ENCODE measurements around the gene SIGLEC1. TPM values are rescaled to one million over a fixed set of nuclear protein-coding genes. Genes with fewer than 3 reads are reported as not detected.

SIGLEC1 gene
- total RNA-seq, 1 experiment from 2014 or later: not detected

DNA sequence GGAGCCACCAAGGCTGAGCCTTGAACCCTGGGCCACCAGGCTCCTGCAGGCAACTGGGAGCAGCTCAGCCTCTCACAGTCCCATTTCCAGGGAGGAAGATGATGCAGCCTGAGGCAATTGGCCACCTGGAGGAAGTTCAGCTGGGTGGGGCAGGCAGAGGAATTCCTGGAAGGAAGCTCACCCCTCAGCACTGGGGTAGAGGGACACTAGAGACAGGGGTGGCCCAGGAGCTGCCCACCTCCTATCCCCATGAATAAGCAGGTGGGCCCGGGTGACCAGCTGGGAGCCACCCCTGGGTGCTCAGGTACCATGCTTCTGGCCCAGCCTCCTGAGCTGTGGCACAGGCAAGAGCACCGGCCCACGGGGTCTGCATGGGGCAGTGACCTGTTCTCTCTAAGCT, 16.5 kb upstream of the SIGLEC1 start:
- DNase-seq (ENCODE audit: low spot score): peak; percentile 28

DNA sequence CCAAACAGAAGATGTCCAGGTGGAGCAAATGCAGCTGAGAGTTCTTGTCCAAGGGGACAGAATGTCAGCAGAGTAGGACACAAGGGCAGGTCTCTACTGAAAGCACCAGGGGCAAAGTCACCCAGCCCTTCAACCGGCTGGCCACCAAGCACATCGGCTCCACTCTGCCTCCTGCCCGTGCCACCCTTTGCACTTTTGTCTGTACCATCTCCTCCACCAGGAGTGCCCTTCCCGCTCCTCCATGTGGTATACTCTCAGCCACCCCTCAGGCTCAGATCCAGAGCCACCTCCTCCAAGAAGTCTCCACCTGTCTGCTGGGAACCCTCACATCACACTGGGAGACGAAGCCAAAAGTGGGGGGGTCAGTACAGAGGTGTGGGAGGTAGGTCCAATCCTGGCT, 16.0 kb upstream of the SIGLEC1 start:
- no peak for DNase-seq (ENCODE audit: low spot score)

DNA sequence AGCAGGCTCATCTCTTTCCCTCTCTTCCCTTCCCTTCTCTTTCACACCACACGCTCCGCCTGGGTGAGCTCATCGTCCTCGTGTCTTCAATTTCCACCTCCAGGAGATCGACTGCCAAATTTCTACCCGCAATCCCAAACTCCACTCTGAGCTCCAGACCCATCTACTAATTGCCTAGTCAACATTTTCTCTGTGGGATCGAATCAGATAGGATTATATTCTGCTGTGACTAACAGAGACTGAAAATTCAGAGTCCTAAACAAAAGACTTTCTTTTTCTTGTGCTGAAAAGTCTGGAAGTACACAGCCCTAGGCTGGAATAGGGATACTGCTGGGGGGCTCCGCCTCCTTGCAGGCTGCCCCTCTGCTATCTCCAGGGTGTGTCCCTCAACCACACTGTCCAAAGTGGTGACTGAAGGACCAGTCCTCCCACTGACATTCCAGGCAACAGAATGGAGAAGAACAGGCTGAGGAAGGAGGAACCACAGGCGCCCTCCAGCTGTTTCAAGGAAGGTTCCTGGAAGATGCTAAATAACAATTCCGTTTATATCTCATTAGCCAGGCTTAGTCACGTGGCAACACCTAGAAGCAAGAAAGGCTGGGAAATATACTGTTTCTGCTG, 15.1 kb upstream of the SIGLEC1 start:
- peak; percentile 57 for DNase-seq (ENCODE audit: low spot score)

DNA sequence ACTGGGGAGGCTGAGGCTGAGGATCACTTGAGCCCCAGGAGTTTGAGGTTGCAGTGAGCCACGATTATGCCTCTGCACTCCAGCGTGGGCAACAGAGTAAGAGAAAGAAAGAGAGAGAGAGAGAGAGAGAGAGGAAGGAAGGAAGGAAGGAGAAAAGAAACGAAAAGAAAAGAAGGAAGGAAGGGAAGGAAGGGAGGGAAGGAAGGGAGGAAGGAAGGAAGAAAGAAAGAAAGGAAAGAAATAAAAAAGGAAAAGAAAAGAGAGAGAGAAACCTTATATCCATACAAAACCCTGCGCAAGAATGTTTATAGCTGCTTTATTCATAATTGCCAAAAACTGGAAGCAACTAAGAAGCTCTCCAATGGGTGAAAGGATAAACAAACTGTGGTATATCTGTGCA, 12.0 kb upstream of the SIGLEC1 start:
- DNase-seq (ENCODE audit: low spot score): no peak

DNA sequence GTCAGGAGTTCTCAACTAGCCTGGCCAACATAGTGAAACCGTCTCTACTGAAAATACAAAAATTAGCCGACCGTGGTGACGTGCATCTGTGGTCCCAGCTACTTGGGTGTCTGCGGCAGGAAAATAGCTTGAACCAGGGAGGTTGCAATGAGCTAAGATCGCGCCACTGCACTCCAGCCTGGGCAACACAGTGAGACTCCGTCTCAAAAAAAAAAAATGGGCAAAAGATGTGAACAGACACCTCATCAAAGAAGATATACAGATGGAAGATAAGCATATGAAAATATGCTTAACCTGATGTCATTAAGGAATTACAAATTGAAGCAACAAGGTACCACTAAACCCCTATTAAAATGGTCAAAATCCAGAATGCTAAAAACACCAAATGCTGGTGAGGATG, 10.9 kb upstream of the SIGLEC1 start:
- DNase-seq (ENCODE audit: low spot score): no peak

DNA sequence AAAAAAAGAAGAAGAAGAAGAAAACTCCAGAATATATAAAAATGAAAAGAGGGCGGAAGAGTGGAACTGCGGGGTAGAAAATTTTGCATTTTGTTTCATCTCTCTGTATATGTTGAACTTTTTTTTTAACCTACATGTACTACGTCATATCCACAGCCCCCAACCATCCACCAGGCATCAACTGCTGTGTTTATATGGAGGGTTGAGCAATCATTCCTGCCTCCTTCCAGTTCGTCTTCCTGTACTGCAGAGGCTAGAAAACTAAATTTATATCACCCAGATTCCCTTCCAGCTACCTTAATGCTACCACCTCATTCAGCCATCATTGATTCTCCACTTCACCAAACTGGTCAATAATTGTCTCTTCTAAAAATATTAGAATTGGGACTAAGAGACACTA, 9.5 kb upstream of the SIGLEC1 start:
- no peak for DNase-seq (ENCODE audit: low spot score)

DNA sequence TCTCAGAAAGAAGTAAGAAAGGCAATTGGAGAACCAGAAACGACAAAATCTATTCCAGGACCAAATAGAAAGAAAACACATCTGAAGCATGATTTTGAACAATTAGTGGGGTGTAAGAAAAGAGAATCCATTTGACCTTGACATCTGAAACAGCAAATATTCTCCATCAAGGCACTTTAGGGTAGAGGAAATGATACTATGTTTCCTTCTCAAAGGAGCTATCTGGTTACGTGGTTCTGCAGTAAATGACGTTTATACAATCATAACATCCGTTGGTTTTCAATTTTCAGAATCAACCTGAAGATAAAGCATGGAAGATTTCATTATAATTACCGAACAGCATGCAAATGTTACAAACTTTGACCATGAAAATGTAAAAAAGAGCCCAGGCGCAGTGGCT, 8.2 kb upstream of the SIGLEC1 start:
- DNase-seq (ENCODE audit: low spot score): no peak

DNA sequence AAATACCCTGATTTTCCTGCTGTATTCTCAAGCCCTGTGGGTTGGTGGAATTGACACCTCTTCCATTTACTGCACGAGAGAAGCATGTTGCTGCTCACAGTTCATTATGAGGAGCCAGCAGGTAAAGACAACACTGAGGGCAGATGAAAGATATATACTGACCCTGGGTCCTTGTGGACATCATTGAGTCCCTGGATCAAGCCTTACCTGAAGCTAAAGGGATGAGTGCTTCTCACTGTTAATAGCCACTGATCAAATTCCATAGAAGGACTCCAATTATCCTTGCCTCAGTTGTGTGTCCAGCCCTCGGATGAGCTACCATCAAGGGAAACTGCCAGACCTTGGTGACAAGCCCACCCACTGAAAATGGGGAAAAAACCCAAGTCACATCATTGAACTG, 7.7 kb upstream of the SIGLEC1 start:
- no peak for DNase-seq (ENCODE audit: low spot score)

DNA sequence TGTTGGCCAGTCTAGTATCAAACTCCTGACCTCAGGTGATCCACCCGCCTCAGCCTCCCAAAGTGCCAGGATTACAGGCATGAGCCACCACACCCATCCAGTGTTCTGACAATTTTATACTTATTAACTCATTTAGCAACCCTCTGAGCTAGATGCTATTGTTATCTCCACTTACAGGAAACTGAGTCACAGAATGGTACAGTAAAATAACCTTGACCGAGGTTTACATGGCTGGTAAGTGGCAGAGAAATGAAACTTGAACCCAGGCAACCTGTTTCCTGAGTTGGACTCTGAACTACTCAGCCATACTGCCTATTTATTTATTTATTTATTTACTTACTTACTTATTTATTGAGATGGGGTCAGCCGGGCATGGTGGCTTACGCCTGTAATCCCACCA, 6.6 kb upstream of the SIGLEC1 start:
- no peak for DNase-seq (ENCODE audit: low spot score)

DNA sequence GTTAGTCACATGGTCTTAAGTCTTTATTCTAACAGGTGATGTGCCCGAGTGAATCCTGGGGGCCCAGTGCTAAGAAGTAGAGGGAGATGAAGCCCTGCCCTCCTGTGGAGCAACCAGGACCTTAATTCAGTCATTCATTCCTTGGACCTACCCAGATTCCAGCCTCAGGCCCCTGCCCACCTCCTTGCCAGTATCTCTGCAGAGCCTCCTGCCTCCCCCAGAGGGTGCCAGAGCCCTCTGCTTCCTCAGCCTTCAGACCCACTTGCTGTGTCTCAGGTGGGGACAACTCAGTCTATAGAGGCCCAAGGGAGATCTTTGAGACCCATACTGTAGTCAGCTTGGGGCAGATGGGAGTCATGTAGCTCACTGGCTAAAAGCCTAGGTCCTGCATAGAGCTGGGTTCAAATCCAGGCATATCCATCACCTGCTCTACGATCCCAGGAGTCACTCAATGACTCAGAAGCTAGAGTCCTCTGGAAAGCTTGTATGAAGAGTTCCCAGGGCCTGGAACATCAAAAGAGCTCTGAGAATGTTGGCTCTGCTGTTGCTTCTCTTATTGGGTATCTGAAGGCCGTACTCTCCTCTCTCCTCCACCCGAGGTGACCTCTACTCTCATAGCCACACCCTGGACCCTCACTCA, 3.9 kb upstream of the SIGLEC1 start:
- DNase-seq (ENCODE audit: low spot score): peak; percentile 42

DNA sequence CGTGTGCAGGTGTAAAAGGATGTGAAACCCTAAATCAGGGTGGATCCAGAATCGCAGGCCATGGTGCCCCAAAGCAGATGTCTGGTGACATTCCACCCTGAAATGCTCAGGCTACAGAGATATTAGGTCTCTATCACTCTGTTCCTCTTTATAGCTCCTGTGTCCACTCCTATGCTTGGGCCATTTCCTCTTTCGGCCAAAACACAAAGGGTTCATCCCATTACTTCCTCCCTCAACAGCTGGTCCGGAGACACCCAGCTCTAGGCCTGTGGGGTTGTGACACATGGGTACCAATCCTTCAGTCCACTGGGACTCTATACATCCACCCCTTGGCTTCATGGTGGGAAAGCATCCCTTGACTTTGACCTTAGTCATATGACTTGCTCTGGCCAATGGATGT, 1.7 kb upstream of the SIGLEC1 start:
- no peak for DNase-seq (ENCODE audit: low spot score)

DNA sequence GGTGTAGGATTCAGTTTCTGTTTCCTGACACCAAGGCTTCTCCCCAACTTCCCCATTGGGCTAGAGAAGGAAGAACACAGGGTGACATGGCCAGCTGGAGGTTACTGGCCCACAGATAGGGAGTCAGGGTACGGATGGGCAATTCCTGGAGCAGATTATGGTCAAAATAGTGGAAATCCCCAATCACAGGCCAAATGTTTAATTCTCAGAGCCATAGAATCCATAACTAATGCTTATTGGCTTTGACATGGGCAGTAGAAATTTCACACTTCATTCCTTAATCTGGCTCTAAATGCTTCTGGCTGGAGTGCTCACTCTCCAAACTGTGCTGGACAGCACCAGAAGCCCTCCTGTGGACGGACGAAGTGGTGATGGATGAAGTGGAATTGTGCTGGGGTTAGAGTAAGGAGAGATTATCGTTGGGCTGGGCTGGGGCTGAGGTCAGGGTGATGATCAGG, 887 bp downstream of the SIGLEC1 start:
- no peak for DNase-seq (ENCODE audit: low spot score)

DNA sequence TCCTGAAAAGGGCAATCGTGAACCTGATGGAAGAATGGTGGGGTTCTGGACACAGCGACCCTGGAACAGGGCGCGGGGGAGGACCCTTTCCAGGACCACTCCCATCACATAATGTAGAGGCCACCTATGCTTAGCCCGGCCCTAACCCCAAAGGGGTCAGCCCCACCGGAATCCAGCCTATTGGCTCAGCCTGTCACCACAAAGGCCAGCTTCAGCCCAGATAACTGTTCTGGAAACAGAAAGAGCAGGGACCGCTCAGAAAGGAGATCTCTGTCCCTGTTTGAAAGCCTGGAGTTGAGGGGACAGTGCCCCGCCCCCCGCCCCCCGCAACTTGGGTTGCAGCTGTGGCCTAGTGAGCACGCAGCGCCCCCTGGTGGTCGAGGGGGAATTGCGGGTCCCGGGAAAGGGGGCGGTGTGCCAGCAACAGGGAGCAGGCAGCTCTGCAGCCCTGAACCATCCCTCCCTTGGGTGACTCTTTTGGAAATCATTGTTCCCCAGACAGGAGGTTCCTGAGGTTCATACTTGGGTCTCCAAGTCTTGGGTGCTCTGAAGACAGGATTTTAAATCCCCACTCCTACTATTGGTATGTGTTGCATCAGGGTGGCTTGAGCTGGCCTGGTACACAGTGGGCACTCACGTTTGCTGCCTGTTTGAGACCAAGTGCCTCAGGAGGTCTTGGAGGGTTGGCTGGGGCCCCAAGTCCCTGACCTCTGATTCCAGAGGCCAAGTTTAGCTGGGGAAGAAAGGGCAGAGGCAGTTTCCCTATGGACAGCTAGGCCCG, 1.5 kb downstream of the SIGLEC1 start:
- peak; percentile 48 for DNase-seq (ENCODE audit: low spot score)

DNA sequence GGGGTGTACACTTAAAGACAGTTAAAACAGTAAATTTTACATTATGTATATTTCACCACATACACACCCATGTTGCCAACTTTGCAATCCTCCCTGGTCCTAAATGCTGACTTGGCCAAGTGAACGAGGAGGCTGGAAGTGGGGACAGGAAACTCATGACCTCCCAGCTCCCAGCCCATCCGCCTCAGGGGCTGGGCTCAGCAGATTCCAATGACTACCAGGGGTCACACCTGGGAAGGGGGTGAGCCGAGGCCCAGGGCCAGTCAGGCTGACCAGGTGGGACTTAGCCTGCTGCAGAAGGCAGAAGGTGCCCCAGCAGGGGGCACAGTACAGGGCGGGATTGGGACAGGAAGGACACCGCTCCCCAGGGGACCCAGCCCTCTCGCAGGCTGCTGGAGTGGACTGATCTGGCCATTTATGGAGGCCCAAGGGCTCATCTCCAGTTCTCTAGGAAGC, 2.4 kb downstream of the SIGLEC1 start:
- no peak for DNase-seq (ENCODE audit: low spot score)

DNA sequence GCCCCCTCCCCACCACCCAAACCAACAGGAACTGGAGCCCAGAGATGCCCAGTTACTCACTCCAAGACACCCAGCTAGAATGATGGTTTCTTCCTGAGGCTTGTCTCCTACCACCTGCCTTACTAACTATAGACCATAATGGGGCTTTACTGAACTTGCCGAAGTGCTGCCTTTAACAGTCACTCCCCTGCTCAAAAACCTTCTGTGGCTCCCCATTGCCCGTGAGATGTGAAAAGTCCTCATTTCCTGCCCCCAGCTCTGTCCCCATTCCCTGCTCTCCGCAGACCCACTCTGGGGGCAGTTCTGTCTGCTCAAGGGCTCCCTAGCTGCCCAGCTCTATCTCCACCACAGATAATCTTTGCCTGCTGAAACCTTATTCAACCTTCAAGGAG, 4.9 kb downstream of the SIGLEC1 start:
- DNase-seq (ENCODE audit: low spot score): no peak

DNA sequence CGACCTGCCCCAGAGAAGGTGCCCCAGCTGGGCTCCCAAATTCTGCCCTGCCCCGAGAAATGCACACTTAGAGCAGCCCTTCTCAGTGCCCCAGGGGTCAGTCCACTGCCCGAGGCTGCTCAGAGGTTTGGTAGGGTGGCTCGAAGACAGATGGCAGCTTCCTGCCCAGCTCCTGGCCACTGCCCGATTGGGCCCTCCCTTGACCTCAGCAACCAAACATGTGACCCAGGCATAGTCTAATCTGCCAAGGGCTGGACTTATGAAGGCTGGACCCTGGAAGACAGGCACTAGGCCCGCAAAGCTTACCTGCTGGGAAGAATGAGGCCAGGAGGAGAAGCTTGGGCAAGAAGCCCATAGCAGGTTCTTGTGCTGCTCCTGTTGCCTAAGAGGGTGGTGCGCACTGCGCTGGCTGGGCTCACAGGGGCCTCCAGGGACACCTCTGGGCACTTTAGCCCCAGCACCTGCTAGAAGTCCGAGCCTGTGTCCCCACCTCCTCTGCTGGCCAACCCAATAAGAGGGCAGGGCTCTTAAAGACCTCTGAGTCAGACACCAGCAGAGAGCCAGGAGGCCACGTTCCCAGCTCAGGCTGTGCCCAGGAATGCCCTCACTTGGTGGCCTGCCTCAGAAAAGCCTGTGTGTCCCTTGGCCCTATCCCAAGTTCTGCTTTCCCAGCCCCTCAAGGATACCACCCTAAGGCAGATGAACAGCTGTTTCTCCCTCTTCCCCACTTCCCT, 5.5 kb downstream of the SIGLEC1 start:
- DNase-seq (ENCODE audit: low spot score): peak; percentile 55

DNA sequence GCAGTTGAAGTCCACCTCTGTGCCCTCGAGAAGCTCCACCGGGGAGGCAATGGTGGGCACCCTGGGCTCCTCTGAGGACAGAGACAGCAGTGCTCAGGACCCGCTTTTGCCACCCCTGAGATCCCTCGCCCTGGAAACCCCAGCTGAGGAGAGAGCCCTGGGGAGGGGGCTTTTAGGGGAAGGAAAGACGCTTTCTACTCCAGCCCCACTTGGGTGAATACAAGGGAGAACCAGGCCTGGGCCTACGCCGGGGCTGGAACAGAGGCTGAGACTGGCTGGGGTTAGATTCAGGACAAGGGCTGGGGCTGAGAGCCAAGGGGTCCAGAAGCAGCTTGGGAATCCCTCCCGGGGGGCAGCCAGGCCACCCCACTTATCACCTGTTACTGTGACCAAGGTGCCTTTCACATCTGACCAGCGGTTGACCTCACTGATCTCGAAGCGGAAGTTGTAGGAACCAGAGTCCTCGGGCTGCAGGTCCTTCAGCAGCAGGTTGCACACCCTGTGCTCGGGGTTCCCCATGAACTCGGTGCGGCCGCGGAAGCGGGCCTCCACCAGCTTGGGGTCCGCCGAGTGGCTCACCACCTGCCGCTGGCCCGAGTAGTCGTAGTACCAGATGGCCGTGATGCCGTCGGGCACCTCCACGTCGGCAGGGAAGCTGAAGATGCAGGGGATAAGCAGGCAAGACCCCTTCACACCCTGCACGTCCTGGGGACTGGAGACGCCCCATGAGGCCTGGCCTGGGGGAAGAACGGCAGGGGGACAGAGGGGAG, 6.2 kb downstream of the SIGLEC1 start:
- no peak for DNase-seq (ENCODE audit: low spot score)

DNA sequence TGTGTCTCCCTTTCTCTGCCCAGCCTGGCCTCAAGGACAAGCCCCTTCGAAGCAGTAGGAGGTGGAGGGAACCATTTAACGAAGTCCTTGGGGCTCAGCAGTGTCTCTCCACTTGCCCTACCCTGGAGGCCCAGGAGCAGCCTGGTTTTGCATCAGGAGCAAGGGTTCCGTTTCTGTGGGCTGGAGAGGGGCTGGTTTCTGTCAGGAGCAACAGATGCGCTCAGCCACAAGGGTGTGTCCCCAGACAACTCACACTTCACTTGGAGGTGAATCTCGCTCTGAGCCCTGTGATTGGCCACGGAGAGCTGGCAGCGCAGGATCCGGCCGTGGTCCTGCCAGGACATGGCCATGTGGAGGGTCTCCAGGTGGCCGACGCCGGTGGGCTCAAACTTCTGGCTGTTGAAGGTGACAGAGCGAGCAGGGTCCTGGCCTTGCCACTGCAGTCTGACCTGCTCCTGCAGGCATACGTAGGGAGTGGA, 6.9 kb downstream of the SIGLEC1 start:
- no peak for DNase-seq (ENCODE audit: low spot score)

DNA sequence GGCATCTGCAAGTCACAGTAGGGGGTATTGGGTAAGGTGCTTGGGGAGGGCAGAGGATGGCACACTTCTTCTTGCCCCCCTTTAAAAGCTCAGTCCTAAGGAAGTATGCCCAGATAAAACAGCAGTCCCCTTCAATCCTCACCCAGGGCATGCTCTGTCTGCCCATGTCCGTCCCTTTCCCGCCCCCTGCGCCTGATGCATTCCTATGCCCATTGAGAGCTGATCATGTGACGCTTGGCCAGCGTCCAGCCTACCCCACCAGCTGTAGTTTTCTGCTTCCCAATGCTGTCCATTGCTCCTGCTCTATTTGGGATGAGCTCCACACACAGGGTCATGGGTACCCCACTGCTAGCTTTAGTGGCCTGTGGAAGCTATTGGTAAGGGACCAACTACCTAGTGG, 8.3 kb downstream of the SIGLEC1 start:
- no peak for DNase-seq (ENCODE audit: low spot score)

DNA sequence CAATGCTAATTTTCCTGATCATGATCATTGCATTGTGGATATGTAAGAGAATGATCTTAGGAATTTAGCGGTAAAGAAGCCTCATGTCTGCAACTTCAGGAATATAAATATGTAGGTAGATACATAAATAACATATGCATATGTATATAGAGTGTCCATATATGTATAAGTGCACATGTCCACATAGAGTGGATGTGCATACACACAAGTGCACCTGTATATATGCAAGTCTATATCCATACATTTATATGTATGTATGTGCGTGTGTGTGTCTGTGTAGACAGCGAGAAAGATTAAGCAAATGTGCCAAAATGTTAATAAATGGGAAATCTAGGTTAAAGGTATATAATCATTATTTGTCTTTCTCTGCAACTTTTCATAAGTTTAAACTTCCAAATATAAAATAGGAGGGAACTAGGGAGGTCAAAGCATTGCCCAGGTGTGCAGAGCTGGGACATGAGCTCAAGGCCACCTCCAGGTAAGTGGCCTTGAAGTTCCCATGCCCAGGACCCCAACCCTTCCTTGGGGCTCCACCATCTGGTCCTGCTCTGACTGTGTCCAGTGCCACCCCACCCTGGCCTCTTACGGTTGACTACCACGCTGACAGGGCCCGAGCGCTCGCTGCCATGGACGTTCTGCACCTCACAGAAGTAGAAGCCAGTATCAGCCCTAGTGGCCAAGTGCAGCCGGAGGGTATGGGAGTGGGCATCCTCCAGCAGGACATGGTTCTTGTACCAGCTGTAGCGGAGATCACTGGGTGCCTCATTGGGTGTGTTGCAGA, 9.6 kb downstream of the SIGLEC1 start:
- no peak for DNase-seq (ENCODE audit: low spot score)
